ENCODE measurements around the gene PADI2. TPM values are rescaled to one million over a fixed set of nuclear protein-coding genes. Genes with fewer than 3 reads are reported as not detected.

The PADI2 gene
- total RNA-seq, 2 experiments from 2014 or later: 0.08 TPM; not detected in 1

- Histone ChIP-seq H3K4me3 (ENCODE audit: low read depth, low read length, poor library complexity, severe bottlenecking) (peak overlapping the region; percentile 93), H3K79me2 (ENCODE audit: insufficient read depth, low read depth, low read length) (peaks cover 44% of the 10 kb centered on the region), H3K27ac (ENCODE audit: low read depth, low read length, poor library complexity, severe bottlenecking) (peak overlapping the region; percentile 27), H3K9me2 (ENCODE audit: insufficient read depth, low read length) (no peaks in the 10 kb centered on the region), H3K9me3 (ENCODE audit: low read length) (no peaks in the 10 kb centered on the region), H3K4me2 (ENCODE audit: low read length) (peak overlapping the region; percentile 73), H3K4me1 (ENCODE audit: insufficient read depth, low read length, poor library complexity, severe bottlenecking) (peaks cover 20% of the 10 kb centered on the region), H3K36me3 (ENCODE audit: insufficient read depth, low read length) (peaks cover 29% of the 10 kb centered on the region), H4K20me1 (ENCODE audit: insufficient read depth, low read length) (peaks cover 10% of the 10 kb centered on the region; the same call in 1 of the 2 replicates), H2AFZ (ENCODE audit: low read length) (peak overlapping the region; percentile 46; the same call in 1 of the 2 replicates)
- intact Hi-C loops (cut with micrococcal nuclease; ENCODE audit: unreplicated experiment): loop anchor here (10.0 kb wide), 1 partner anchor 282 kb away; no protein-coding TSS in a partner anchor
- CTCF ChIA-PET (ENCODE audit: unreplicated experiment): no interaction called here
- DNase-seq (ENCODE audit: low spot score): peak; percentile 8
- no peak for TF ChIP-seq EZH2phosphoT487 (IDR thresholded peaks at IDR 0.05; ENCODE audit: borderline replicate concordance, low read depth, low read length)
- TF ChIP-seq, protein P1, sequence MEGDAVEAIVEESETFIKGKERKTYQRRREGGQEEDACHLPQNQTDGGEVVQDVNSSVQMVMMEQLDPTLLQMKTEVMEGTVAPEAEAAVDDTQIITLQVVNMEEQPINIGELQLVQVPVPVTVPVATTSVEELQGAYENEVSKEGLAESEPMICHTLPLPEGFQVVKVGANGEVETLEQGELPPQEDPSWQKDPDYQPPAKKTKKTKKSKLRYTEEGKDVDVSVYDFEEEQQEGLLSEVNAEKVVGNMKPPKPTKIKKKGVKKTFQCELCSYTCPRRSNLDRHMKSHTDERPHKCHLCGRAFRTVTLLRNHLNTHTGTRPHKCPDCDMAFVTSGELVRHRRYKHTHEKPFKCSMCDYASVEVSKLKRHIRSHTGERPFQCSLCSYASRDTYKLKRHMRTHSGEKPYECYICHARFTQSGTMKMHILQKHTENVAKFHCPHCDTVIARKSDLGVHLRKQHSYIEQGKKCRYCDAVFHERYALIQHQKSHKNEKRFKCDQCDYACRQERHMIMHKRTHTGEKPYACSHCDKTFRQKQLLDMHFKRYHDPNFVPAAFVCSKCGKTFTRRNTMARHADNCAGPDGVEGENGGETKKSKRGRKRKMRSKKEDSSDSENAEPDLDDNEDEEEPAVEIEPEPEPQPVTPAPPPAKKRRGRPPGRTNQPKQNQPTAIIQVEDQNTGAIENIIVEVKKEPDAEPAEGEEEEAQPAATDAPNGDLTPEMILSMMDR (conservative IDR thresholded peaks at IDR 0.05; ENCODE audit: low read length): no peak
- BruUV-seq (replicated peaks): no TSS peak
- POLR2A ChIA-PET: no interaction called here
These were observed 66.1 kb downstream of the PADI2 start for GRCh38 chr1:17053086-17053684.

DNA sequence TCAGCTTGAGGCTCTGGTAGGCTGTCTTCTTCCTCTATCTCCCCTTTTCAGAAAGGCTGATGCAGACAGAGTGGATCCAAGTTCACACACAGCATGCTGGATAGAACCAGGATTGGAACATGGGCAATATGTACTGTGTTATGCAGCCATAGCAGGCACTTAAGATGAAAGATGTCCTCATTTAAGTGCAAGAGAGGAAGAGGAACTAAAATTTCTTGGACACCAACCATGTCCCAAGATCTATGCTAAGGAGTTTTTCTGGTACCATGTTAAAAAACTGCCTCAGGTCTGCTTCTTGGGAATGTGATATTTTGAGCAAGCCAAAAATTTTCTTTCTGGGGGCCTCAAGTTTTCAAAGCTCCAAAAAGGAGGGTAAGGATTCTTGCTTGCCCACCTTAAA is 66.6 kb downstream of the PADI2 start:
- peaks cover 20% of the 10 kb centered on the region for H3K4me1 ChIP-seq (ENCODE audit: insufficient read depth, low read length, poor library complexity, severe bottlenecking)
- H2AFZ ChIP-seq (ENCODE audit: low read length): no peak overlapping the region
- TF ChIP-seq EZH2phosphoT487 (IDR thresholded peaks at IDR 0.05; ENCODE audit: borderline replicate concordance, low read depth, low read length): no peak
- TF ChIP-seq, protein P1 (conservative IDR thresholded peaks at IDR 0.05; ENCODE audit: low read length): no peak
- no peaks in the 10 kb centered on the region for H3K9me2 ChIP-seq (ENCODE audit: insufficient read depth, low read length)
- no peak for DNase-seq (ENCODE audit: low spot score)
- POLR2A ChIA-PET: interaction anchor here (1.2 kb wide), 1 partner anchor 13 kb away, joined by 3 read pairs; no protein-coding TSS in a partner anchor
- H3K79me2 ChIP-seq (ENCODE audit: insufficient read depth, low read depth, low read length): peaks cover 44% of the 10 kb centered on the region
- peaks cover 32% of the 10 kb centered on the region for H3K36me3 ChIP-seq (ENCODE audit: insufficient read depth, low read length)
- CTCF ChIA-PET (ENCODE audit: unreplicated experiment): no interaction called here
- H4K20me1 ChIP-seq (ENCODE audit: insufficient read depth, low read length): peaks cover 10% of the 10 kb centered on the region
- no peak overlapping the region for H3K27ac ChIP-seq (ENCODE audit: low read depth, low read length, poor library complexity, severe bottlenecking)
- H3K4me3 ChIP-seq (ENCODE audit: low read depth, low read length, poor library complexity, severe bottlenecking): peak overlapping the region; percentile 93
- BruUV-seq (replicated peaks): no TSS peak
- H3K9me3 ChIP-seq (ENCODE audit: low read length): no peaks in the 10 kb centered on the region
- intact Hi-C loops (cut with micrococcal nuclease; ENCODE audit: unreplicated experiment): loop anchor here (10.0 kb wide), 1 partner anchor 282 kb away; no protein-coding TSS in a partner anchor
- H3K4me2 ChIP-seq (ENCODE audit: low read length): peak overlapping the region; percentile 73

DNA sequence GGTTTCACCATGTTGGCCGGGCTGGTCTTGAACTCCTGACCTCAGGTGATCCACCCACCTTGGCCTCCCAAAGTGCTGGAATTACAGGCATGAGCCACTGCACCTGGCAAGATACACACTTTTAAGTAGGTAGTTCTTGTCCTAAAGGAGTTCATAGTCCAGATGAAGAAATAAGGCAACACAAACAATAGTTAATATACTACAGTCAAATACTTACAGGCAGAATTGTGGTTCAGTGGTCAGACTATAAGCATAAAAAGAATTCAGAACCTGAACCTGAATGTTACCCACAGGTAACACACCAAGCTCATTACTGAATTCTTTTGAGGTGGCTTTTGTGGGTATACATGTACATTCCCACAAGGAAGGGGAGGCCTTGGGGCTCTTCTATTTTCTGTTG is 67.2 kb downstream of the PADI2 start:
- Histone ChIP-seq H2AFZ (ENCODE audit: low read length) (no peak overlapping the region), H3K79me2 (ENCODE audit: insufficient read depth, low read depth, low read length) (peaks cover 44% of the 10 kb centered on the region), H3K36me3 (ENCODE audit: insufficient read depth, low read length) (peaks cover 32% of the 10 kb centered on the region), H3K4me3 (ENCODE audit: low read depth, low read length, poor library complexity, severe bottlenecking) (peak overlapping the region; percentile 93), H4K20me1 (ENCODE audit: insufficient read depth, low read length) (peaks cover 10% of the 10 kb centered on the region), H3K4me2 (ENCODE audit: low read length) (peak overlapping the region; percentile 73), H3K9me2 (ENCODE audit: insufficient read depth, low read length) (no peaks in the 10 kb centered on the region), H3K4me1 (ENCODE audit: insufficient read depth, low read length, poor library complexity, severe bottlenecking) (peaks cover 20% of the 10 kb centered on the region), H3K27ac (ENCODE audit: low read depth, low read length, poor library complexity, severe bottlenecking) (no peak overlapping the region), H3K9me3 (ENCODE audit: low read length) (no peaks in the 10 kb centered on the region)
- intact Hi-C loops (cut with micrococcal nuclease; ENCODE audit: unreplicated experiment): loop anchor here (10.0 kb wide), 1 partner anchor 283 kb away; no protein-coding TSS in a partner anchor
- no peak for TF ChIP-seq EZH2phosphoT487 (IDR thresholded peaks at IDR 0.05; ENCODE audit: borderline replicate concordance, low read depth, low read length)
- DNase-seq (ENCODE audit: low spot score): no peak
- ChIA-PET CTCF (ENCODE audit: unreplicated experiment) (no interaction called here), POLR2A (interaction anchor here (0.6 to 1.2 kb wide), 2 partner anchors 13 to 70 kb away, joined by 3 to 10 read pairs; no protein-coding TSS in a partner anchor)
- BruUV-seq (replicated peaks): no TSS peak

Measured in OCI-LY7 (cell line).